GM19438 (cell line): ENCODE data around the gene SEC16A.

Source experiments
- ATAC-seq: cut with Tn5 transposase; IDR thresholded peaks from one replicate; pipeline ENCODE4 v1.9.1; 2021; ENCODE audit warnings: low read depth; ENCODE audit not compliant: unreplicated experiment

SEC16A gene

GRCh38 chr9:136391737-136392537, 90.9 kb downstream of the SEC16A start:
- no peak for ATAC-seq
